HEK293 (cell line): Measurements from ENCODE around the gene PRR18.

ENCODE experiments used
- CTCF ChIP-seq: fragments of 450-650 bp; formaldehyde crosslinking; IDR thresholded peaks from 2 replicates; pipeline ENCODE4 v1.5.1; 2016; ENCODE audit warnings: missing biosample characterization, missing genetic modification characterization
- ZNF24 ChIP-seq: fragments of 450-650 bp; formaldehyde crosslinking; IDR thresholded peaks from 2 replicates; pipeline ENCODE4 v1.5.1; 2016; ENCODE audit warnings: missing biosample characterization, missing genetic modification characterization

- TF ChIP-seq CTCF (tag by site-specific recombination), result no peak
- no peak for TF ChIP-seq ZNF24 (tag by site-specific recombination)
Measured at GRCh38 chr6:166309977-166310376, 1.8 kb upstream of the PRR18 start.
